OCI-M1 (cell line): Measurements from ENCODE around the gene BTBD6.
"Not testable (repeated sequence)": the region's sequence is repeated elsewhere in the genome, so short reads cannot be mapped to it uniquely, and the experiment has no call there.

ENCODE experiments used
- DNase-seq: peaks from one replicate; lab custom pipeline; 2025; lab: John Stamatoyannopoulos, UW

Gene BTBD6

DNA sequence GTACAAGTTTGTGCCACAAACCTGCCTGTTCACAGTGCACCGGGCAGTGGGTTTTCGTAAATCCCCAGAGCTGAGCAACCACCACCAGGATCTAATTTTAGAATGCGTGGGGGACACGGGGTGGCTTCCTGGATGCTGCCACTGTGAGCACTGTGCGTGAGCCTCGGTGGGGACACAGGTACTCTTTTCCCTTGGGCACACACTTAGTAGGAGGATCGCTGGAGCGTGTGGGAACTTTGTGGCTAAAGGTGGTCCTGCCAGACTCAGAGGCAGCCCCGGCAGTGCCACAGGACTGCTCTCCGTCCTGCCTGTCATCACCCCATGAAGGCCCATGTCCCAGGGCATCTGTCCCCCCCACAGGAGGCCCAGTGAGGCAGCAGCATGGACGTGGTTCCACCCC is 21.1 kb downstream of the BTBD6 start:
- no peak for DNase-seq

DNA sequence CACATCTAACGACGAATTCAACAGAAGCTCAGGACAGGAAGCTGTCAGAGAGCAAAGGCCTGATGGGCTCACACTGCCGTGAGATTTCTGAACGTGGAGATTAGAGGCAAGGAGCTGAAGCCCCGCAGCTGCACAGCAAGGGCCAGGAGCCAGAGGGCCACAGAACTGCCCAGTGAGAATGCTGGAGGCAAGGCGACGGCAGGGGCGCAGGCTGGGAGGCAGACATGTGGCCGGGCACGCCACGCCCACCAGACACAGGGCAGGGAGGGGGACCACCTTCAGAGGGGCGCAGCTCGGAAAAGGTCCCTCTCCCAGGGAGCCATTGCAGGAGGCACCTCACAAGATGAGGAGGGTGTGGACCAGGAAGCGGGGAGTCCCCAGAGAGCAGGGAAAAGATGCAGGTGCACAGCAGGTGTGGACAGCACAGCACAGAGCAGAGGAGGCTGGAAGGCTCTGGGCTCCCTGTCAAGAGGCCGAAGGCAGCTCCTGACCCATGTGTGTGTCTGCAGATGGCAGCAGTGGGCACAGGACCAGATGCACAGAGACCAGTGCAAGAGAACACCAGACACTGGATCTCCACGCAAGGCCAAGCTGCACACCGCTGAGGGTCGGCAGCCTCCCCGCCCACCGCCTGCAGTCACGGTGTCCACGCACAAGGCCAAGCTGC is 23.0 kb downstream of the BTBD6 start:
- DNase-seq = no peak

DNA sequence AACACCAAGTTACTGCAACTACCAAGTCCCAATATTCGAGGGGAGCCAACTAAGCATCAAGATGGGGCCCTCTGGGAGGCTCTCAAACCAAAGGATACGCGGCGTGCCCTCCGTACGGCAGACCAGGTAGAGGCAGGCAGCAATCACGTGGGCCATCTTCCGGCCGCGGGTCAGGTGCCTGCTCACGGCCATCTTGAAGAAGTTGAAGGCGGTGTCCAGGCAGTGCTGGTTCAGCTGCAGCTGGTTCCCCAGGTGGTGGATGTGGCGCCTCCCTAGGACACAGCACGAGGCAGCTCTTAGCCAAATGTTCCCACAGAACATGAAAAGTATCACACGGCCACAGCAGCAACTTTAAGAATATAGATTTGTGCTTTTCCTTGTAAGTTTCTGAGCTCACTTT is 24.3 kb downstream of the BTBD6 start:
- DNase-seq = no peak

DNA sequence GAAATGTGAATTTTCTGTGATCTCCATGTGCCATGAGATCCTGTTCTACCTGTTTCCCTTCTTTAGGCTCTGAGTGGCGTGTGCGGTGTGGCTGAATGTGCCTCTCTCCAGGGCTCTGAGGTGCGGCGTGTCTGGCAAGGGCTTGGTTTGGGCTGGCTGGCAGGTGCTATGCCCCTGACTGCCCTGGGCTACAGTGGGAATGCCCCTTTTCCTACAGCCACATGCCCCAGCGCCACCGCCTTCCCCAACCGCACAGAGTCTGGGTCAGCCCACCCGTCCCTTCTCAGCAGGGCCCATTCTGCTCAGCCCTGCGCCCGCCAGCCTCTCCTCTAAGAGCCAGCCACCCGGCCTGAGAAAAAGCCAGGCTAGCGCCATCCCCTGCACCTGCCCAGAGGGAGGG is 24.7 kb downstream of the BTBD6 start:
- DNase-seq = no peak

DNA sequence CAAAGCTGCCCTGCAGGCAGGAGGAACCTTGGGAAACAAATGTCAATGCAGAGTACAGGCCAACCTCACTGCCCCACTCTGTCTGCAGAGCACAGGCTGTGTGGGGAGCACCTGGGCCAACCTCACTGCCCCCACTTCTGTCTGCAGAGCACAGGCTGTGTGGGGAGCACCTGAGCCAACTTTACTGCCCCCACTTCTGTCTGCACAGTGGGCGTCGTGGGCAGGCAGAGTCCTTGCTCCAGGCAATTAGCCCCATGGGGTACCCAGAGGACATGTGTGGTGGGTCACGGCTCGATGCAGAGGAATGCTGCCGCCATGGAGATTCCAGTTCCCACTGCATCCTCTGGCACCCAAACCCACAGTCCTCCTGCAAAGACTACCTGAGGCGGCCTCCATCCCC is 26.3 kb downstream of the BTBD6 start:
- DNase-seq = no peak

DNA sequence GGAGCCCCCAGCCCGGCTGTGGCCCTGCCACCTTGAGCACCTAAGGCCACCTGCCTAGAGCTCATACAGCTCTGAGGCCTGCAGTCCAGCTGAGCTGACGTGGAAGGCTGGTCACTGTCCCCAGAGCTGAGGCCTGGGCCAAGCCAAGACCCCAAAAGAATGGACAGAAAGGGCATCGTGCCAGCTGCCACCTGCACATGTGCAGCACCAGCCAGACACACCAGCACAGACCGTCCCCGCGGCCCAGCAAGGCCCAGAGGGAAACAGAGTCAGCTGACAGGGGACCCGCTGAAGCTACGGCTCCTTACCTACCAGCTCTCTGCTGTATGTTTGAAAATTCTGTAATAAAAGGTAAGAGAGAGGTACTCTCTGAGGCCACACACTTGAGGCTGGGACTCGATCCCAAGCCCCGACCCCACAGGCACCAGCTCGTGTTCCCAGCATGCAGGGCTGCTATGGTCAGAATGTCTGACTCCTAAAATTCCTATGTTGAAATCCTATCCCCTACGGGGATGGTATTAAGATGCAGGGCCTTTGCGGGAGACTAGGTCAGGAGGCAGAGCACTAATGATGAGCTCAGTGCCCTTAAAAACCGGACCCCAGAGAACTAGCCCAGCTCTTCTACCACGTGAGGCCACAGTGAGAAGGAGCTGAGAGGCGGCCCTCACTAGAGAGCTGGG is 27.1 kb downstream of the BTBD6 start:
- DNase-seq = no peak

DNA sequence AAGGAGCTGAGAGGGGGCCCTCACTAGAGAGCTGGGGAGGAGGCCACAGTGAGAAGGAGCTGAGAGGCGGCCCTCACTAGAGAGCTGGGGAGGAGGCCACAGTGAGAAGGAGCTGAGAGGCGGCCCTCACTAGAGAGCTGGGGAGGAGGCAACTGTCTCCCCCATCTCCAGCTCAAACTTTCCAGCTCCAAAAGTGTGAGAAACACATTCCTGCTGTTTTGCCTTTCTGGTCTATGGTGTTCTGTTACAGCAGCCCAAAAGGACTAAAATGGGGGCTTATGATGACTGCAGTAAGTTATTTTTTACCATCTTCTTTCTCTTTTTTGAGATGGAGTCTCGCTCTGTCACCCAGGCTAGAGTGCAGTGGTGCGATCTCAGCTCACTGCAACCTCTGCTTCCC is 29.1 kb downstream of the BTBD6 start:
- not testable (repeated sequence) for DNase-seq

DNA sequence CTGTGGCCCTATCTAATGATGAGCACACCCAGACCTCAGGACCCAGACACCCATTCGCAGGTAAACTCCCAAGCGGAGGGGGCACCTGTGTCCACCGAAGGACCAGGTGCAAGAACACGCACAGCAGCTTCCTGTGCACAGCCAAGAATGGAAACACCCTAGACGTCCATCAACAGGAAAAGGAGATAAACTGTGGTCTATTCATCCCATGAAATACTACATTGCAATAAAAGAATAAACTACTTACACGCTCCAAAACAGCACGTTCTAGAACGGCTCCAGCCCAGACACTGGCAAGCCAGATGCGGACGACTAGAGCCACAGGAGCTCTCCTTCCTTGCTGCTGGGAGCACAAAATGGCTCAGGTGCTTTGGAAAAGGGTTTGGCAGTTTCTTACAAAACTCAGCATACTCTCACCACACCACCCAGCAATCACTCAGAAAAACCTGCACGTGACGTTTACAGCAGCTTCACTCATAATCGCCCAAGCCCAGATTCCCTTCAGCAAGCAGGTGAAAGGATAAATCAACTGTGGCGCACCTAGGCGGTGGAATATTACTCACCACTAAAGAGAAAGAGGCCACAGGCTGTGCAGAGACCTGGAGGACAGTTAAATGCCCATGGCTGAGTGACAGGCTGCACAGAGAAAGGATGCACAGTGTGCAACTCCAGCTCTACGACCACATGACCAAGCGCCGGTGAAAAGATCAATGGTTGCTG is 31.5 kb downstream of the BTBD6 start:
- no peak for DNase-seq

DNA sequence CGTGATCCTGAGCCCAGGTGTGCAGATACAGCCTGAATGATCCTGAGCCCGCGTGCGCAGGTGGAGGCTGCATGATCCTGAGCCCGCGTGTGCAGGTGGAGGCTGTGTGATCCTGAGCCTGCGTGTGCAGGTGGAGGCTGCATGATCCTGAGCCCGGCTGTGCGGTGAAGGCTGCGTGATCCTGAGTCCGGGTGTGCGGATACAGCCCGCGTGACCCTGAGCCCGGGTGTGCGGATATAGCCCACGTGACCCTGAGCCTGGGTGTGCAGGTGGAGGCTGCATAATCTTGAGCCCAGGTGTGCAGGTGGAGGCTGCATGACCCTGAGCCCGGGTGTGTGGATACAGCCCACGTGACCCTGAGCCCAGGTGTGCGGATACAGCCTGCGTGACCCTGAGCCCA is 32.2 kb downstream of the BTBD6 start:
- no peak for DNase-seq

DNA sequence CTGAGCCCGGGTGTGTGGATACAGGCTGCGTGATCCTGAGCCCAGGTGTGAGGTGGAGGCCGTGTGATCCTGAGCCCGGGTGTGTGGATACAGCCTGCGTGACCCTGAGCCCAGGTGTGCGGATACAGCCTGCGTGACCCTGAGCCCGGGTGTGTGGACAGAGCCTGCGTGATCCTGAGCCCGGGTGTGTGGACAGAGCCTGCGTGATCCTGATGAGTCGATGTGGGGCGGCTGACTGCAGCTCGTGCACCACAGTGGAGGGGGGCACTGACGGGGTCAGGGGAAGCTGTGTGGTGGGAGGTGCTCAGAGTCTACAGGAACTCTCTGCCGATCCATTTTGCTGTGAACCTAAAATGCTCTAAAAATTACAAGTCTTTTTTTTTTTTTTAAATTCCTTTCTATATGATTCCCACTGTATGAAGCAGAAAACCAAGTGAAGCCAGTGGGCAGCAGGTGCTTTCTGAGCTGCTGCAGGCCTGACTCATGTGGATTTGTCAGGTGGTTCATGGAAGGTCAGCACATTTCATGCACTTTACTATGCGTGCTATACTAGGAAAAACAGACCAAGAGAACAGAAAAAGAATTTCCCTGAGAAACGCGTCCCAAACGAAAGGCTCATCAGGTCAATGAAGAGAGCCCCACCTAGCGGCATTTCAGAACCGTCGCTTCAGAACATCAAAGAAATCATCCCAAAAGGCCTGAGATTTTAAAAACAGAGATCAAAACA is 33.2 kb downstream of the BTBD6 start:
- peak; percentile 47 for DNase-seq

DNA sequence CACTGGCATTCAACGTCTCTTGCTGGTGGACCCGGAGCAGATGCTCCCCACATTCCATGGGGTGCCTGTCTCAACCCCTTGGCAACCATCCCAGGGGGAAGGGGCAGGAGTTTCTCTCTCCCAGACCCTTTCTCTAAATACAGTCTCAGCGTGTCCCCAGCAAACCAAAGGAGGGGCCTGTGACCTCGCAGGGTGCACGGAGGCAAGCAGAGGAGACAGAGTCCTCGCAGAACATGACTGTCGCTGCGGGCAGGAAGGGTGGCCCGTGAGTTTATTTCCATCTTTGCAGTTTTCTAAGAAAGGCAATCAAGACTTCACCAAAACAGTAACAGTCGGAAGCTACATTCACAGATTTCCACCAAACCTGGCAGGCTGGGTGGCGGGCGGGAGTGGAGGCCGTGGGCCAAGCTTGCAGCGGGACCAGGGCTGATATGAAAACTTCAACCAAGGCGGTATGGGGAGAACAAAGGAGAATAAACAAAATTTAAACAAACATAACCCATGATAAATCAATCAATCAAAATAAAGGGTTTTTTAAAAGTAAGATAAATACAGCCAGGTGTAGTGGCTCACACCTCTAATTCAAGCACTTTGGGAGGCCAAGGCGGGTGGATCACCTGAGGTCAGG is 33.9 kb downstream of the BTBD6 start:
- DNase-seq = no peak

DNA sequence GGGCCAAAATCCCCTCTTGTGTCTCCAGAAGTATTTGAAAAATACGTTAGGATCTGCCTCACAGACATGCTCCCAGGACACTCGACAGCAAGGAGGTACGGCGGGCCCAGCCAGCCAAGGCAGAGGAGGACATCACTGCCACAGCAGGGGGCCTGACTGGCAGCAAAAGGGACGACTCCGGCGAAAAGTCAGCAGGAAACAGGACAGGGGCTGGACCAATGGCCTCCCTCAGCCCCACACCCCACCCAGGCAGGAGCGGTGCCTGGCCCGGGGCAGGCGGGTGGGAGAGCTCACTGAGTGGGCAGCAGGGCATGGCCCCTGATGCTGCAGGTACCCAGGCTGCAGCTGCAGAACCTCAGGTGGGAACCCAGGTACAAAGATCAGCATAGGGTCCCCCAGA is 34.7 kb downstream of the BTBD6 start:
- DNase-seq = no peak

DNA sequence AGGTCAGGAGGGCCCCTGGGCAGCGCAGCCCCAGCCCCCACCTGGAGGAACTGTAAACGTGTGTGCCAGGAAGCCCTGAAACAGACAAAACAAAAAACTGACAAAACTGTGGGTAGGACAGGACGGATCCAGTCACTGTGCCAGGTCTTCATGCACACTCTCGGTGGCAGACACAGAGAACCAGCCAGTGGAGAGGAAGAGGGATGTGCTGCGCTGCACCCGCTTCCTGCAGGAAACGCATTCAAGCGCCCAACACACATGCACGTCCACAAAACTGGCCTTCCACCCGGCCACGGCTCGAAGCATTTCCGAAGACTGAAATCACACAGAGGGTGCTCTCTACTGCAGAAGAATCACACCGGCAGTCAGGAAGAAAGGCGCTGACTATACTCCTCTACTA is 35.6 kb downstream of the BTBD6 start:
- DNase-seq = no peak

DNA sequence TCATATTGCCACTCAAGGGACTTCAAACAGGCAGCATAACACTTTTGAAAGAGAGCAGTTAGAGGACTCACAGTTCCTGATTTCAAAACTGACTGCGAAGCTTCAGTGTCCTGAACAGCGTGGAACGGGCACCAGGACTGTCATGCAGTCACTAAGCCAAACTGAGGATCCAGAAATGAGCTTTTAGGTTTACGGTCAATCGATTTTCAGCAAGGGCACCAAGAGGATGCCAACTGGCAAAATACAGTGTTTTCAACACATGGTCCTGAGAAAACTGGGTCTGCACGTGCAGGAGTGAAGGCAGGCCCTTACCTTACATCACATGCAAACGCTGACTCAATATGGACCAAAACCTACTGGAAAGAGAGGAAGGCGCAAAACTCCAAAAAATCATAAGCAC is 36.8 kb downstream of the BTBD6 start:
- DNase-seq = no peak

DNA sequence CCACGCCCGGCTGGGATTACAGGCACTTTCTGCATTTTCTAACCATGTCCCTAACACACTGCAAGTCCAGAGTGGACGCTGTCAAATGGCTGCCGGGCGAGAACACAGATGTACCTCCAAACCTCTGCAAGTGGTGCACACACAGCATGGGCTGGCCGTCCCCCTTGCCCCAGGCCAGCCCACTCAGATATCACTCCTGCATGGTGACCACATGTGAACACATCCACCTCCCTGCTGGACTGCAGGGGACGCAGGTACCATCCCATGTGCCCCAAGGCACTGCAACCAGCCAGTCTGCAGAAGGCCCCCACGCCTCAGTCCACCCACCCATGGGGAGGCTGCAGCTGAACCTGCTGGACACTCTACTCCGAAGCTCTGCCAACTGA is 38.4 kb downstream of the BTBD6 start:
- no peak for DNase-seq

DNA sequence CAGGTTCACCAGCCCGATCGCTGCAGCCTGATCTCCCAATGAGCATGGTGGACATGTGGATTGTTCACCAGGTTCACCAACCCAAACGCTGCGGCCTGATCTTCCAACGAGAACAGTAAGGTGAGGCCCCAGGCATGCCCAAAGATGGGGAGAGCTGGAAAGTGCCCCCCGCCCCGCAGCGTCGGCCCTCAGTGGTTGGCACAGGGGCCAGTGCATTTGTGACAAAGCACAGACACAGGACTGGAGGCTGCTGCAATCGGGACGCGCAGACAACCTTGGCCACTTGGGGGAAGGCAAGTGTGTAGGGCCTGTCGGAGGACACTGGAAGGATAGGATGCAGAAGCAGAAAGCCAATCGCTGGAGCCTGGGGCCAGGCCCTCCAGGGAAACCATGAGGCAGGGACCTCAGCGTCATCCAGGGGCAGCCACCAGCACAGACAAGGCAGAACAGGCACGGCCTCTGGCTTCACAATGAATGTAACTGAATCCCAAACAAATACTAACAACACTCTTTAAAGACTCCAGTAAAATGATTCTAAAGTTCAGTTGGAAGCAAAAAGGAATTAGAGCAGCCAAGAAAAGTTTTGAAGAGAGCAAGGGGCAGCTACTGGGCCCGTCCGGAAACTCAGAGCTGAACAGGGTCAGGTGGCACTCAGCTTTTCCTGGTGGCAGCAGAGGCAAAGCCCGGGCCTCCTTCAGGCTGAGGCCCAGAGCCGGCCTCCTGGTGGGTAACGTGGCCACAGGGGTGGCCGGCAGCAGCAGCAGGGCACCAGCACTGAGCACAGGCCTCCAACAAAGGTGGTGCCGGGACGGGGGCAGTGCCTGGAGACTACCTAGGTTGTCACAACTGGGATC is 39.1 kb downstream of the BTBD6 start:
- no peak for DNase-seq

DNA sequence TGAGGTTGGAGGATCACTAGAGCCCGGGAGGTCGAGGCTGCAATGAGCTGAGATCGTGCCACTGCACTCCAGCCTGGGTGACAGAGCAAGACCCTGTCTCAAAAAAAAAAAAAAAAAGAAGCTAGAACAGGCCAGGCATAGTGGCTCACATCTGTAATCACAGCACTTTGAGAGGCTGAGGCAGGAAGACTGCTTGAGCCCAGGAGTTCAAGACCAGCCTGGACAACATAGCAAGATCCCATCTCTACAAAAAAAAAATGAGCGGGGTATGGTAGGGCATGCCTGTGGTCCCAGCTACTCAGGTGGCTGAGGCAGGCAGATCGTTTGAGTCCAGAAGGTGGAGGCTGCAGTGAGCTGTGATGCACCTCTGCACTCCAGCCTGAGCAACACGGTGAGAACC is 40.6 kb downstream of the BTBD6 start:
- DNase-seq = not testable (repeated sequence)

DNA sequence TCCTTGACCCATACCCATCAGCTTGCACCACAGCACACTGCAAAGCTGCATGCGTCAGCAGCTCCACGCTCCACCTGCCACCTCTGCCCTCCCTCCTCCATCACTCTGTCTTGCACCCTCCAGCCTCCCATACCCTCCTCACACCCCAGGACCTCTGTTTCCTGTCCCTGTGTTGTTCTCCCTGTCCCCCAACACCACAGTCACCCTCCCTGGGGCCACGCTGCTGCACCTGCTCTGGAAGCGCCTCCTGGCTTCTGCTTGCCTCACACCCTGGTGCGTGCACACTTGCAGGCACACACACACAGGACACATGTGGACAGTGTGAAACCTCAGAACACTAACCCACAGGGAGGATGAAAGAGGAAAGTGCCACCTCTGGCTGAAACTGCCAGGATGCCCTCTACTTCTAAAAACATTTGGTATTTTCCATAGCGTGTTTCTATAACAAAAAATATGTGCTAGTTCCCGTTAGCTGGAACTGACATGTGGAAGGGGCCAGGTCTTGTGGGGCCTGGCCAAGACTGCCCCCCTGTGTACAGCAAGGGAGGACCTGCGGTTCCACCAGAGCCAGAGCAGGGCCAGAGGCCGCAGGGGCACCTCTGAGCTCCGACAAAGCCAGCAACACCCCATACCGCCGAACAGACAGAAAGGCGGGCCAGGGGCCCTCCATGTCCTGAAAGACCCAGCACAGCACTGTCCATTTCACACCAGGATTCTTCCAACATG is 42.5 kb downstream of the BTBD6 start:
- no peak for DNase-seq

DNA sequence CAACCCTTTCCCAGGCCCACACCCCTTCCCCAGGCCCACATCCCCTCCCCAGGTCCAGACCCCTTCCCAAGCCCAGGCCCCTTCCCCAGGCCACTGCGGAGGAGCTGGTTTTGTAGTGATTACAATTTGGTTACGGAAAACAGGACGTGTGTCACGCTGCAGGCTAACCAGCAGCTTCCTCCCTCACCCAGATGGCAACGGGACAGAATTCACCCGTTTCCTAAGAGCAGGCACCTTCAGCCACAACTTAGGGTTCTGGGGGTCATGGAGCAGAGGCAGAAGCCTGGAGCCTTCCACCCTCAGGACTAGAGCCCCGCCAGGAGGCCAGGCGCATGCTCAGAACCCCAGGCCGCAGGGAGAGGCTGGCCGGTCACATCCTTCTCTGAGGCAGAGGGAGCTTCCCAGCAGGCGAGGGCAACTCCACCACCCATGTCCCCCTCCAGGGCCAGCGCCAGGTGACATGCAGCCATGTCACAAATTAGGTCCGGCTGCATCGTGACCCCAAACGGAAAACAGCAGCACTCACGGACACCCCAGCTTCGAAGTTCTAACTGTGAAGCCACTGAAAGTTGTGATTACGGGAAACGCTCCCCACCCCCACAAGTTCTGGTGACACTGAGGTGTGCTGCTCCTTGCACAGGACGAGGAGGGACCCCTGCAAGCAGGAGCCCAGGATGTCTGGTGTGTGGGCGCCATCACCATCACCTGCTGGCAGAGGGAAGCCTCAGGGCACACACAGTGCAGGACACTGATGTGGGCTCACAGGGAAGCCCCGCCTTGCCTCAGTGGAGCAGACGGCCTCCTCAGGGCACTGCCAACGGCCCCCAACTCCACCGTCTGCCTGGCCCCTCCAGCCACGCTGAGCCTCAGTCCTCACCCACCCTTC is 44.7 kb downstream of the BTBD6 start:
- no peak for DNase-seq

DNA sequence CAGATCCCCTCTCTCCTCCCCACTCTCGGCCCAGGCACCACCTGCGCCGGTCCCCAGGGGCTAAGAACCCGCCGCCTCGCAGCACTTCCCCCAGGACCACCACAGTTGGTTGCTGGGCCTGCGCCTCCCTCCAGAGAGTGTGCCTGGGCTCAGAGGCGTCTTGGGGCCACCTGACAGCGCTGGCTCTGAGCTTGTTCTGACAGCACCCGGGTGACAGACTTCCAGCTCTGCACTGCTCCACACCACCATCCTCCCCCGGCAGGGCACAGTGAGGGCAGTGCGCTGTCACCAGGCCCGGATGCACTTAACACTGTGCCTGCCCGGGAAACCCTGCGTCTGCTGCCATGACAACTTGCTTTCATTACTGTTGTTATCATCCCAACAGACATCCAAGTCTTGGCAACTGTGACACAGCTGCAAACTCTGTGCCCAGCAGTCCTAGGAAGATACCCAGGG is 45.8 kb downstream of the BTBD6 start:
- DNase-seq = no peak
